Upper lobe of left lung (tissue), 4 donors: ENCODE data around the gene SULF2.

Experiments
- CTCF ChIP-seq, 6 experiments: fragments of 450-650 bp in 4 of 6; fragments of 200-600 bp in 2 of 6; sonication (generic) in 2 of 6; IDR thresholded peaks; one replicate each; pipeline ENCODE4 v1.5.1; 2016 to 2019; ENCODE audit warnings: antibody characterized with exemption in 6 of 6
- EP300 ChIP-seq, 4 donors: sonication (generic); formaldehyde crosslinking; IDR thresholded peaks; one replicate each; pipeline ENCODE4 v1.5.1; 2017; ENCODE audit warnings: antibody characterized with exemption in 4 of 4, control low read depth in 2 of 4
- POLR2A ChIP-seq, 4 donors: fragments of 450-650 bp; IDR thresholded peaks; one replicate each; pipeline ENCODE4 v1.5.1; 2016 to 2017; ENCODE audit warnings: antibody characterized with exemption in 4 of 4, mild to moderate bottlenecking in 2 of 4
- POLR2AphosphoS5 ChIP-seq, 2 donors: sonication (generic); formaldehyde crosslinking; IDR thresholded peaks; one replicate each; pipeline ENCODE4 v1.5.1; 2017; ENCODE audit warnings: antibody characterized with exemption in 2 of 2

- TF ChIP-seq POLR2AphosphoS5 (IDR thresholded peaks at IDR 0.05) (no peak), CTCF (IDR thresholded peaks at IDR 0.05) (no peak), POLR2A (IDR thresholded peaks at IDR 0.05) (no peak), EP300 (IDR thresholded peaks at IDR 0.05) (no peak)
Measured at GRCh38 chr20:47775841-47776240, 9.4 kb downstream of the SULF2 start.
